Panc1 (cell line): Measurements from ENCODE around the gene CREB5. TPM values are rescaled to one million over a fixed set of nuclear protein-coding genes. Genes with fewer than 3 reads are reported as not detected.

Source experiments
- ATAC-seq: fragments of 200-7000 bp; cut with Tn5 transposase; 2 replicates; pipeline ENCODE4 v1.9.1; 2020; ENCODE audit warnings: mild to moderate bottlenecking, moderate library complexity
- BruUV-seq: library from RNA; stranded (reverse); fragments of 400-500 nt; replicated peaks from 2 replicates; lab custom pipeline; 2021; lab: Mats Ljungman, UMichigan
- CTCF ChIA-PET: fragments of 300-600 bp; sonication (Branson Sonifier 250); formaldehyde crosslinking; loops from one replicate; lab custom pipeline; 2022; ENCODE audit warnings: antibody characterized with exemption; lab: Charles Lee
- POLR2A ChIA-PET: fragments of 300-600 bp; sonication (Branson Sonifier 250); formaldehyde crosslinking; loops from one replicate; lab custom pipeline; 2022; ENCODE audit warnings: antibody characterized with exemption; lab: Charles Lee
- DNase-seq: peaks from one replicate; pipeline ENCODE4 v3.0.0-alpha.2; 2010; ENCODE audit warnings: low read depth, low spot score
- H3K27ac ChIP-seq: 2 replicates; pipeline ENCODE4 v1.5.1; 2011; ENCODE audit warnings: mild to moderate bottlenecking, low read length, inconsistent platforms
- H3K27me3 ChIP-seq: fragments of 200-500 bp; sonication (Bioruptor generic); 2 replicates; pipeline ENCODE4 v1.6.0; 2014; ENCODE audit warnings: low read length, inconsistent platforms; ENCODE audit not compliant: control insufficient read depth, insufficient read depth
- H3K36me3 ChIP-seq: fragments of 200-500 bp; sonication (Bioruptor generic); 2 replicates; pipeline ENCODE4 v1.5.1; 2014; ENCODE audit warnings: inconsistent platforms, mild to moderate bottlenecking, low read length, moderate library complexity; ENCODE audit not compliant: control insufficient read depth, insufficient read depth
- H3K4me1 ChIP-seq: 2 replicates; pipeline ENCODE4 v1.5.1; 2011; ENCODE audit warnings: inconsistent platforms, mild to moderate bottlenecking, low read length, moderate library complexity; ENCODE audit not compliant: control insufficient read depth, insufficient read depth
- H3K4me3 ChIP-seq, 2 experiments: 2 replicates each; pipeline ENCODE4 v1.5.1; 2011 to 2012; ENCODE audit warnings: low read depth in 2 of 2, low read length in 2 of 2, mild to moderate bottlenecking in 2 of 2, inconsistent platforms in 1 of 2, moderate library complexity in 1 of 2
- H3K9me3 ChIP-seq: fragments of 200-500 bp; sonication (Bioruptor generic); 2 replicates; pipeline ENCODE4 v1.5.1; 2014; ENCODE audit warnings: low read depth, mild to moderate bottlenecking, inconsistent platforms, low read length, moderate library complexity; ENCODE audit not compliant: control insufficient read depth, insufficient read depth
- POLR2AphosphoS5 ChIP-seq: IDR thresholded peaks from 2 replicates; pipeline ENCODE4 v1.6.1; 2012; ENCODE audit warnings: mild to moderate bottlenecking, low read depth, low read length, moderate library complexity
- SIN3A ChIP-seq: IDR thresholded peaks from 2 replicates; pipeline ENCODE4 v1.6.1; 2012; ENCODE audit warnings: low read depth, mild to moderate bottlenecking, low read length, moderate library complexity, borderline replicate concordance; ENCODE audit not compliant: insufficient read depth
- TCF7L2 ChIP-seq: IDR thresholded peaks from 2 replicates; pipeline ENCODE4 v1.6.1; 2011; ENCODE audit warnings: mild to moderate bottlenecking, low read depth, low read length, inconsistent platforms
- in situ Hi-C: cut with HindIII; loops from 2 replicates; pipeline ENCODE4 v1.10.0; 2016; ENCODE audit warnings: low sequenced_read_pairs, low pct_unique_long_range_greater_than_20kb
- intact Hi-C: fragments of 100-400 bp; cut with micrococcal nuclease; formaldehyde crosslinking; loops from one replicate; pipeline ENCODE4 v1.10.0; 2022; ENCODE audit not compliant: unreplicated experiment
- total RNA-seq: library from RNA; stranded (reverse); gene quantifications from one replicate; pipeline ENCODE4 v1.2.1, GENCODE V29; 2021; ENCODE audit not compliant: unreplicated experiment
- TF ChIP-seq, protein P1 (sequence below), 2 experiments: IDR thresholded peaks; 2 replicates each; pipeline ENCODE4 v1.6.1; 2011 to 2012; ENCODE audit warnings: low read depth in 2 of 2, control low read depth in 1 of 2, low read length in 1 of 2, mild to moderate bottlenecking in 1 of 2, moderate library complexity in 1 of 2; ENCODE audit not compliant: insufficient read depth in 1 of 2
- TF ChIP-seq, protein P2 (sequence below): fragments of 450-650 bp; IDR thresholded peaks from 2 replicates; pipeline ENCODE4 v1.5.1; 2017; ENCODE audit warnings: mild to moderate bottlenecking

The CREB5 gene
- total RNA-seq, 1 experiment from 2014 or later = 3.1 TPM

DNA sequence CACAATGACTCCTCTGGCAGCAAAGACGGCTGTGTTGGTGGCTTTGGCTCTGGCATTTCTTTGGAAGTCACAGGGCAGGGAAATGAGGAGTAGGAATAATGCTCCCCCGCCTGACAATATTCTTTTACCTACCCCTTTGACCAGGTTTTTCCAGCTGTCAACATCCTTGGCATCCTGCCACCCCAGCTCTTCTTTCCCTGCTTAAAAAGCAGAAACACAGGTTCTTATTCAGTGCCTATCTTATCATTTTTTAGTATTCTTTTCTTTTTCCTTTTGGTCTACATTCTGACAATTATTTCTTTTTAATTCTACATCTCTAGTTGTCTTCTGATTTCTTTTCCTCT, 97.7 kb downstream of the CREB5 start:
- no TSS peak for BruUV-seq
- DNase-seq = no peak
- Histone ChIP-seq H3K27ac (no peak overlapping the region), H3K4me1 (no peaks in the 10 kb centered on the region), H3K36me3 (no peaks in the 10 kb centered on the region), H3K4me3 (no peak overlapping the region), H3K9me3 (no peaks in the 10 kb centered on the region), H3K27me3 (peaks cover 23% of the 10 kb centered on the region)
- POLR2A ChIA-PET = no interaction called here
- TF ChIP-seq POLR2AphosphoS5 = no peak
- no peak for TF ChIP-seq TCF7L2
- TF ChIP-seq SIN3A = no peak
- TF ChIP-seq, protein P1, sequence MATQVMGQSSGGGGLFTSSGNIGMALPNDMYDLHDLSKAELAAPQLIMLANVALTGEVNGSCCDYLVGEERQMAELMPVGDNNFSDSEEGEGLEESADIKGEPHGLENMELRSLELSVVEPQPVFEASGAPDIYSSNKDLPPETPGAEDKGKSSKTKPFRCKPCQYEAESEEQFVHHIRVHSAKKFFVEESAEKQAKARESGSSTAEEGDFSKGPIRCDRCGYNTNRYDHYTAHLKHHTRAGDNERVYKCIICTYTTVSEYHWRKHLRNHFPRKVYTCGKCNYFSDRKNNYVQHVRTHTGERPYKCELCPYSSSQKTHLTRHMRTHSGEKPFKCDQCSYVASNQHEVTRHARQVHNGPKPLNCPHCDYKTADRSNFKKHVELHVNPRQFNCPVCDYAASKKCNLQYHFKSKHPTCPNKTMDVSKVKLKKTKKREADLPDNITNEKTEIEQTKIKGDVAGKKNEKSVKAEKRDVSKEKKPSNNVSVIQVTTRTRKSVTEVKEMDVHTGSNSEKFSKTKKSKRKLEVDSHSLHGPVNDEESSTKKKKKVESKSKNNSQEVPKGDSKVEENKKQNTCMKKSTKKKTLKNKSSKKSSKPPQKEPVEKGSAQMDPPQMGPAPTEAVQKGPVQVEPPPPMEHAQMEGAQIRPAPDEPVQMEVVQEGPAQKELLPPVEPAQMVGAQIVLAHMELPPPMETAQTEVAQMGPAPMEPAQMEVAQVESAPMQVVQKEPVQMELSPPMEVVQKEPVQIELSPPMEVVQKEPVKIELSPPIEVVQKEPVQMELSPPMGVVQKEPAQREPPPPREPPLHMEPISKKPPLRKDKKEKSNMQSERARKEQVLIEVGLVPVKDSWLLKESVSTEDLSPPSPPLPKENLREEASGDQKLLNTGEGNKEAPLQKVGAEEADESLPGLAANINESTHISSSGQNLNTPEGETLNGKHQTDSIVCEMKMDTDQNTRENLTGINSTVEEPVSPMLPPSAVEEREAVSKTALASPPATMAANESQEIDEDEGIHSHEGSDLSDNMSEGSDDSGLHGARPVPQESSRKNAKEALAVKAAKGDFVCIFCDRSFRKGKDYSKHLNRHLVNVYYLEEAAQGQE (IDR thresholded peaks at IDR 0.05; ENCODE audit: insufficient read depth in 1 of 2, low read depth in 2 of 2, low read length in 1 of 2) = no peak
- TF ChIP-seq, protein P2, sequence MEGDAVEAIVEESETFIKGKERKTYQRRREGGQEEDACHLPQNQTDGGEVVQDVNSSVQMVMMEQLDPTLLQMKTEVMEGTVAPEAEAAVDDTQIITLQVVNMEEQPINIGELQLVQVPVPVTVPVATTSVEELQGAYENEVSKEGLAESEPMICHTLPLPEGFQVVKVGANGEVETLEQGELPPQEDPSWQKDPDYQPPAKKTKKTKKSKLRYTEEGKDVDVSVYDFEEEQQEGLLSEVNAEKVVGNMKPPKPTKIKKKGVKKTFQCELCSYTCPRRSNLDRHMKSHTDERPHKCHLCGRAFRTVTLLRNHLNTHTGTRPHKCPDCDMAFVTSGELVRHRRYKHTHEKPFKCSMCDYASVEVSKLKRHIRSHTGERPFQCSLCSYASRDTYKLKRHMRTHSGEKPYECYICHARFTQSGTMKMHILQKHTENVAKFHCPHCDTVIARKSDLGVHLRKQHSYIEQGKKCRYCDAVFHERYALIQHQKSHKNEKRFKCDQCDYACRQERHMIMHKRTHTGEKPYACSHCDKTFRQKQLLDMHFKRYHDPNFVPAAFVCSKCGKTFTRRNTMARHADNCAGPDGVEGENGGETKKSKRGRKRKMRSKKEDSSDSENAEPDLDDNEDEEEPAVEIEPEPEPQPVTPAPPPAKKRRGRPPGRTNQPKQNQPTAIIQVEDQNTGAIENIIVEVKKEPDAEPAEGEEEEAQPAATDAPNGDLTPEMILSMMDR = no peak
- no peak for ATAC-seq
- intact Hi-C loops = no loop called here
- in situ Hi-C loops = no loop called here
- CTCF ChIA-PET = no interaction called here

DNA sequence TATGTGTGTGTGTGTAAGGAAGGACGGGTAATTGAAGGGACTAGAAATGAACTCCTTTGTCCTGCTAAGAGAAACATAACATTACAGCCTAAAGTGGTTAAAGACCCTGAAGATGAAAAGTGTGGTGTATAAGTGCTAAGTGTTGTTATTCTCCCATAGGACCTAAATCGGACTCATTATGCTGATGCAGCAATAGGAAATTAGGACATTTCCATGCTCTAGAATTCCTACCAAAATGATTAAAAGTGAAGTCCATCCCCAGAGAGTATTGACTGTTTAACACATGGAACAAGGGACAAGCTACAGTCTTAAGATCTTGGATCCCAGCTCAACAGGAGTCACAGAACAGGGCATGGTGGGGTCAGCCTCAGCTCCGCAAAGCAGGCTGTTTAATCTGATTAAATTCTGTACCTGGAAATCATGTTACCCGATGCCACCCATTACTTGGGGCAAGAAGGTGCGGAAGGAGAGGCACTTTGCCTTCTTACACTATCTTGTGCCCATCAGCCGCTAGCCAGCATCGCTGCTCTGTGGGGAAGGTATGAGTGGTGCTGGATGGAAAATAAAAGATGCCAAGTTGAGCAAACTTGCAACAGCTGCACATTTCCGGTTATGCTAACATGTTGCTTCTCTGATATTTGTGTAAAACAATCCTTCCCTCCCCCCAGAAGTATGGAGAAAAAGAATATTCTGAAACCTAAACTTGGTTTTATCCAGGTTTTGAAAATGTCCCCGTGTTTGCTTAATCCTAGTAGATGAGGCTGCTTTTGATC, 100.5 kb downstream of the CREB5 start:
- no peak for DNase-seq
- H3K27ac ChIP-seq = no peak overlapping the region
- no TSS peak for BruUV-seq
- peaks cover 22% of the 10 kb centered on the region for H3K27me3 ChIP-seq
- ATAC-seq = no peak
- H3K36me3 ChIP-seq = no peaks in the 10 kb centered on the region
- H3K9me3 ChIP-seq = no peaks in the 10 kb centered on the region
- ChIA-PET POLR2A (no interaction called here), CTCF (interaction anchor here (0.8 kb wide), 1 partner anchor 275 kb away, joined by 4 read pairs; no protein-coding TSS in a partner anchor)
- H3K4me3 ChIP-seq = no peak overlapping the region
- H3K4me1 ChIP-seq = no peaks in the 10 kb centered on the region
- intact Hi-C loops (no loop called here), in situ Hi-C loops (no loop called here)
- TF ChIP-seq TCF7L2 (no peak), POLR2AphosphoS5 (no peak), SIN3A (no peak)
- TF ChIP-seq, protein P1 (IDR thresholded peaks at IDR 0.05; ENCODE audit: insufficient read depth in 1 of 2, low read depth in 2 of 2, low read length in 1 of 2) = no peak
- TF ChIP-seq, protein P2 = no peak
